ENCODE results near the gene PIGP.
"Not testable (repeated sequence)": the region's sequence is repeated elsewhere in the genome, so short reads cannot be mapped to it uniquely, and the experiment has no call there.

PIGP gene

DNA sequence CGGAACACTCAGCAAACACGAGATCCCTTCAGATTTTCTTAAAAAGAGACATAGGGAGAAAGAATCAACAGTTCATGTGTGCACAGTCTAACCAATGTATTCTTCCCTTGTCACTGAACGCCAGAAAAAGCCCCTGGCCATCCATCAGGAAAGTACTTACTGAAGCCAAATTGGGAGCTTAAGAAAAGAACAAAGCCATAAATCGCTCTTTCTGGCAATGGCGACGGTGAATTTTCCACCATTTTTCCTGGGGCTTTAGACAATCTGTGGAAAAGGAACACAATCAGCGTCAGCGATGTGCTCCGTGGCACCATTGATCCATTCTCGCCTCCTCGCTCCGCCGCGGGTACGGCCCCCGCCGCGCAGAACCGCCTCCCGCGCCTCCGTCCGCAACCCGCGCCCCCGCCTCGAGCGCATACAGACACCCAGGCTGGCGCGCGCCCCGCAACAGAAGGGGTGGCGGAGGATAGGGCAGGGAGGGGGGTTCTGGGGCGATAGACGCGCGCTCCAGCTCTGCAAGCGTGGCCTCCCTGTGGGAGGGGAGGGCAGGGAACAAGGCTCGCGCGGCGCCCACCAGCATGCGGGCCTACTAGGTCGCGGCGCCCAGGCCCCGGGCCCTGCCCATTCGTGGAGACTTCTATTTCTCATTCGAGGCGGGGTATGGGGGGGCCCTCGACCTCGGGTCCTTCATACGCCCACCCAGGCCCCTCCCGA is 440 bp downstream of the PIGP start:
- peaks cover 23% of the 10 kb centered on the region for H3K36me3 Mint-ChIP-seq (ENCODE audit: insufficient read depth)
- peak overlapping the region; percentile 89 to 96 for H3K4me3 Mint-ChIP-seq
- H3K9me3 Mint-ChIP-seq = peaks cover 0 to 2% of the 10 kb centered on the region in 2 donors
- no peaks in the 10 kb centered on the region for H3K27me3 Mint-ChIP-seq
- H3K27ac Mint-ChIP-seq = peak overlapping the region; percentile 96 to 97
- peaks cover 23 to 40% of the 10 kb centered on the region in 2 donors for H3K4me1 Mint-ChIP-seq (ENCODE audit: low read depth in 2 of 2)
- no peak for DNase-seq
- peak; percentile 48 for ATAC-seq (replicated peaks)

GRCh38 chr21:37071561-37072273 is 1.2 kb downstream of the PIGP start:
- Mint-ChIP-seq H3K27me3 (no peaks in the 10 kb centered on the region), H3K4me3 (peak overlapping the region; percentile 89 to 96), H3K36me3 (ENCODE audit: insufficient read depth) (peaks cover 23% of the 10 kb centered on the region), H3K9me3 (peaks cover 0 to 2% of the 10 kb centered on the region in 2 donors), H3K4me1 (ENCODE audit: low read depth in 2 of 2) (peaks cover 23 to 39% of the 10 kb centered on the region in 2 donors), H3K27ac (peak overlapping the region; percentile 96 to 97)
- DNase-seq = peak in 1 of 3 experiments; percentile 3
- ATAC-seq (replicated peaks) = no peak

DNA sequence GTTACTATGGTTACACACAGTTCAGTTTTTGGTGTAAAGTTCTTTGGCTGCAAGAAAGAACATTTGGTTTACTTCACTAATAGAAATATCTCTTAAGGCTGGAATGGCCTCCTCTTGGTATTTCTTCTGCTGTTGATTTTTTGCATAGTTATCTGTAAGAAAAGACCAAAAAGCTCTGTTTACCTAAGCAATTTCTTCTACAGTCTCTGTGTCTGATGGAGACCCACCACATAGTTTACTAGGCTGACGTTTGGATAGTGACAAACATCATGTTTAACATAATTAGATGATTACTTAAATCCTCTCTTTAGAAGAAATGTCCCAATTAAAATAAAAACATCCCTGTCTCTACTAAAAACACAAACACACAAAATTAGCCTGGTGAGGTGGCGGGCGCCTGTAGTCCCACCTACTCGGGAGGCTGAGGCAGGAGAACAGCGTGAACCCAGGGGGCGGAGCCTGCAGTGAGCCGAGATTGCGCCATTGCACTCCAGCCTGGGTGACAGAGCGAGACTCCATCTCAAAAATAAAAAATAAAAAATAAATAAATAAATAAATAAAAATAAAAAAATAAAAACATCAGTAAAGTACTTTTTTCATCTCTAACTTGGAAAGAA is 7.2 kb downstream of the PIGP start:
- Mint-ChIP-seq H3K9me3 (peaks cover 0 to 2% of the 10 kb centered on the region in 2 donors), H3K4me3 (no peak overlapping the region), H3K36me3 (ENCODE audit: insufficient read depth) (peaks cover 6% of the 10 kb centered on the region), H3K27ac (no peak overlapping the region), H3K27me3 (no peaks in the 10 kb centered on the region), H3K4me1 (ENCODE audit: low read depth in 2 of 2) (peaks cover 3 to 10% of the 10 kb centered on the region in 2 donors)
- DNase-seq (no peak), ATAC-seq (replicated peaks) (no peak)

DNA sequence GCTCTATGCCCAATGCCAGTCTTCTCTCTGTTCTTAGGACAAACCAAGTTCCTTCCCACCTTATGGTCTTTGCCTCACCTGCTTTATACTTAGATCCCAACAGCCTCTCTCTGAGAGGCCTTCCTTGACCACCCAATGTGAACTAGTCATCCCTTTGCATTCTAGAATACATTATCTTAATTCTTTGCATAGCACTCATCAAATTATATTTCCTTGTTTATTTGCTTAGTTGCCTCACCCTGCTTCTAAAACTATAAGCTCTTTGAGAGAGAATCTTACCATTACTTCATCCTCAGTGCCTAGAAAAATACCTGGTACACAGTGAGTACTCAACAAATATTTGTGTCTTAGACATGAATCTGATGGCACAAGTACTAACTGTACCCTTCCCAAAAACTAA is 8.0 kb downstream of the PIGP start:
- DNase-seq (no peak), ATAC-seq (replicated peaks) (no peak)
- H3K27ac Mint-ChIP-seq = no peak overlapping the region
- H3K27me3 Mint-ChIP-seq = no peaks in the 10 kb centered on the region
- no peak overlapping the region for H3K4me3 Mint-ChIP-seq
- H3K36me3 Mint-ChIP-seq (ENCODE audit: insufficient read depth) = peaks cover 6% of the 10 kb centered on the region
- peaks cover 0 to 2% of the 10 kb centered on the region in 2 donors for H3K9me3 Mint-ChIP-seq
- peaks cover under 1 to 3% of the 10 kb centered on the region in 2 donors for H3K4me1 Mint-ChIP-seq (ENCODE audit: low read depth in 2 of 2)

- Mint-ChIP-seq H3K27me3 (no peaks in the 10 kb centered on the region), H3K9me3 (peaks cover 0 to 1% of the 10 kb centered on the region in 2 donors), H3K27ac (no peak overlapping the region), H3K4me1 (ENCODE audit: low read depth in 2 of 2) (peaks cover 0 to 1% of the 10 kb centered on the region in 2 donors), H3K36me3 (ENCODE audit: insufficient read depth) (peaks cover 6% of the 10 kb centered on the region), H3K4me3 (no peak overlapping the region)
- no peak for ATAC-seq (replicated peaks)
- no peak for DNase-seq
These were observed 9.4 kb downstream of the PIGP start for GRCh38 chr21:37063433-37063832.

- Mint-ChIP-seq H3K9me3 (no peaks in the 10 kb centered on the region), H3K27me3 (no peaks in the 10 kb centered on the region), H3K4me1 (ENCODE audit: low read depth in 2 of 2) (no peaks in the 10 kb centered on the region), H3K36me3 (ENCODE audit: insufficient read depth) (peaks cover 6% of the 10 kb centered on the region), H3K27ac (no peak overlapping the region), H3K4me3 (no peak overlapping the region)
- DNase-seq (no peak), ATAC-seq (replicated peaks) (no peak)
These were observed 10.3 kb downstream of the PIGP start for GRCh38 chr21:37062593-37062935.

- DNase-seq (no peak), ATAC-seq (replicated peaks) (no peak)
- Mint-ChIP-seq H3K27ac (no peak overlapping the region), H3K27me3 (no peaks in the 10 kb centered on the region), H3K4me3 (no peak overlapping the region), H3K36me3 (ENCODE audit: insufficient read depth) (peaks cover 6% of the 10 kb centered on the region), H3K9me3 (no peaks in the 10 kb centered on the region), H3K4me1 (ENCODE audit: low read depth in 2 of 2) (no peaks in the 10 kb centered on the region)
These were observed 10.8 kb downstream of the PIGP start for GRCh38 chr21:37061926-37062592.

- Mint-ChIP-seq H3K4me1 (ENCODE audit: low read depth in 2 of 2) (no peaks in the 10 kb centered on the region), H3K9me3 (no peaks in the 10 kb centered on the region), H3K27me3 (no peaks in the 10 kb centered on the region), H3K4me3 (no peak overlapping the region), H3K36me3 (ENCODE audit: insufficient read depth) (peaks cover under 1% of the 10 kb centered on the region), H3K27ac (no peak overlapping the region)
- DNase-seq = no peak
- no peak for ATAC-seq (replicated peaks)
These were observed 12.6 kb downstream of the PIGP start for GRCh38 chr21:37060296-37060695.

GRCh38 chr21:37059181-37059580 is 13.7 kb downstream of the PIGP start:
- no peaks in the 10 kb centered on the region for H3K36me3 Mint-ChIP-seq (ENCODE audit: insufficient read depth)
- no peaks in the 10 kb centered on the region for H3K27me3 Mint-ChIP-seq
- H3K9me3 Mint-ChIP-seq = no peaks in the 10 kb centered on the region
- no peaks in the 10 kb centered on the region for H3K4me1 Mint-ChIP-seq (ENCODE audit: low read depth in 2 of 2)
- ATAC-seq (replicated peaks) (no peak), DNase-seq (no peak)
- no peak overlapping the region for H3K27ac Mint-ChIP-seq
- H3K4me3 Mint-ChIP-seq = no peak overlapping the region

GRCh38 chr21:37058261-37058660 is 14.6 kb downstream of the PIGP start:
- no peak for DNase-seq
- H3K4me3 Mint-ChIP-seq = no peak overlapping the region
- ATAC-seq (replicated peaks) = no peak
- no peaks in the 10 kb centered on the region for H3K4me1 Mint-ChIP-seq (ENCODE audit: low read depth in 2 of 2)
- H3K9me3 Mint-ChIP-seq = no peaks in the 10 kb centered on the region
- H3K27me3 Mint-ChIP-seq = no peaks in the 10 kb centered on the region
- no peak overlapping the region for H3K27ac Mint-ChIP-seq
- H3K36me3 Mint-ChIP-seq (ENCODE audit: insufficient read depth) = no peaks in the 10 kb centered on the region

- H3K9me3 Mint-ChIP-seq = no peaks in the 10 kb centered on the region
- ATAC-seq (replicated peaks) (no peak), DNase-seq (no peak)
- no peaks in the 10 kb centered on the region for H3K4me1 Mint-ChIP-seq (ENCODE audit: low read depth in 2 of 2)
- no peak overlapping the region for H3K4me3 Mint-ChIP-seq
- H3K27me3 Mint-ChIP-seq = no peaks in the 10 kb centered on the region
- no peaks in the 10 kb centered on the region for H3K36me3 Mint-ChIP-seq (ENCODE audit: insufficient read depth)
- H3K27ac Mint-ChIP-seq = no peak overlapping the region
These were observed 15.3 kb downstream of the PIGP start for GRCh38 chr21:37057614-37058013.

DNA sequence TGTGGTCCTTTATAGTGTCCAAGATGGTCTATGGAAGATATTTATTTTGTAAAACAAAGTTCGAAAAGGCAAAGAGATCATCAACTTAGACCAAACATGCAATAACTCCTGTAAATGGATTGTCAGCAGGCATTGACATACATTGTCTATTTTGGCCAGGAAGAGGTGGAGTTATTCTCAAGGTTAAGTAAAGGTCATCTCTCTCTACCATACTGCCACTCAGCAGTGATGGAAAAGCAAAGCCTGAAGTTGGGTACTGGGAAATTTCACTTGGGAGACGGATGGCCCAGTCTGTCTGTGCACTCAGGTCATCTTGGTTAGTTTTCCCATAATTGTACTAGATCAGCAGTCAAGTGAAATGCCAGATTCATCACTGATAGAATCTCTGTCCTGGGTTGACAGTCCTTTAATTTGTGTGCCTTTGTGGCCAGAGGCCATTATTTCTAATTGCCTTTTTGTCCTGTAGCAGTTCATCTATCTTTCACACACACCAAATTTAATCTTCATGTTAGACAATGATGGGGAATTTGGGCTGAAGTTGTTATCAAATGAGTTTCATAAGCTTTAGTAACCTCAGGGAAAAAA is 17.5 kb downstream of the PIGP start:
- no peaks in the 10 kb centered on the region for H3K9me3 Mint-ChIP-seq
- no peak overlapping the region for H3K27ac Mint-ChIP-seq
- ATAC-seq (replicated peaks) (no peak), DNase-seq (no peak)
- H3K4me1 Mint-ChIP-seq (ENCODE audit: low read depth in 2 of 2) = no peaks in the 10 kb centered on the region
- peaks cover 0 to 13% of the 10 kb centered on the region in 2 donors for H3K27me3 Mint-ChIP-seq
- no peak overlapping the region for H3K4me3 Mint-ChIP-seq
- no peaks in the 10 kb centered on the region for H3K36me3 Mint-ChIP-seq (ENCODE audit: insufficient read depth)

DNA sequence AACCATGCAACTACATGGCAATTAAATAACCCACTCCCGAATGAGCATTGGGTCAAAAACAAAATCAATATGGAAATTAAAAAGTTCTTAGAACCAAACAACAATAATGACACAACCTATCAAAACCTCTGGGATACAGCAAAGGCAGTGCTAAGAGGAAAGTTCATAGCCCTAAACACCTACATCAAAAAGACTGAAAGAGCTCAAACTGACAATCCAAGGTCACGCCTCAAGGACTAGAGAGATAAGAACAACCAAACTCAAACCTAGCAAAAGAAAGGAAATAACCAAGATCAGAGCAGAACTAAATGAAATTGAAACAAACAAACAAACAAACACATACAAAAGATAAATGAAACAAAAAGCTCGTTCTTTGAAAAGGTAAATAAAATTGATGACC is 23.1 kb downstream of the PIGP start:
- not testable (repeated sequence) for ATAC-seq (replicated peaks); H3K36me3 Mint-ChIP-seq (ENCODE audit: insufficient read depth); DNase-seq; H3K27ac Mint-ChIP-seq; H3K4me3 Mint-ChIP-seq; H3K9me3 Mint-ChIP-seq
- peaks cover 11 to 51% of the 10 kb centered on the region in 2 donors for H3K27me3 Mint-ChIP-seq
- peaks cover 4 to 10% of the 10 kb centered on the region in 2 donors for H3K4me1 Mint-ChIP-seq (ENCODE audit: low read depth in 2 of 2)

All from effector memory CD8-positive, alpha-beta T cell (primary cell).